ENCODE data around the gene NTM. TPM values are rescaled to one million over a fixed set of nuclear protein-coding genes. Genes with fewer than 3 reads are reported as not detected.

Gene NTM
- total RNA-seq, 1 experiment from 2014 or later = 16.4 TPM

GRCh38 chr11:131671320-131671719 lies 300.9 kb downstream of the NTM start:
- TF ChIP-seq ZNF281 (CRISPR knock-in tag; IDR thresholded peaks at IDR 0.05) (no peak), CTCF (IDR thresholded peaks at IDR 0.05) (no peak), NR2C2 (CRISPR knock-in tag; IDR thresholded peaks at IDR 0.05) (no peak), ZNF532 (CRISPR knock-in tag; IDR thresholded peaks at IDR 0.05; ENCODE audit: borderline replicate concordance) (no peak), CBFB (CRISPR knock-in tag; IDR thresholded peaks at IDR 0.05; ENCODE audit: low read depth) (no peak), IRF2 (CRISPR knock-in tag; IDR thresholded peaks at IDR 0.05; ENCODE audit: borderline replicate concordance, low read depth) (no peak), ZNF416 (CRISPR knock-in tag; IDR thresholded peaks at IDR 0.05) (no peak), CDX4 (CRISPR knock-in tag; IDR thresholded peaks at IDR 0.05; ENCODE audit: borderline replicate concordance) (no peak), ESRRA (CRISPR knock-in tag; IDR thresholded peaks at IDR 0.05; ENCODE audit: borderline replicate concordance) (no peak)
- Mint-ChIP-seq H3K27ac (no peak overlapping the region; the same call in 1 of the 2 replicates), H3K4me3 (no peak overlapping the region), H3K27me3 (ENCODE audit: low read depth) (no peaks in the 10 kb centered on the region; the same call in 1 of the 2 replicates), H3K36me3 (no peaks in the 10 kb centered on the region), H3K9me3 (no peaks in the 10 kb centered on the region), H3K4me1 (peaks cover 17% of the 10 kb centered on the region)
- ChIA-PET POLR2A (no interaction called here), CTCF (interaction anchor here (0.7 to 7.1 kb wide), 5 partner anchors 12 to 90 kb away, joined by 3 to 69 read pairs (median 3); no protein-coding TSS in a partner anchor)
- DNase-seq (ENCODE audit: low spot score) (no peak), ATAC-seq (no peak)

GRCh38 chr11:131671734-131672133 lies 301.3 kb downstream of the NTM start:
- Mint-ChIP-seq H3K27ac (no peak overlapping the region; the same call in 1 of the 2 replicates), H3K9me3 (no peaks in the 10 kb centered on the region), H3K4me3 (no peak overlapping the region), H3K27me3 (ENCODE audit: low read depth) (no peaks in the 10 kb centered on the region; the same call in 1 of the 2 replicates), H3K4me1 (peaks cover 17% of the 10 kb centered on the region), H3K36me3 (no peaks in the 10 kb centered on the region)
- ChIA-PET POLR2A (no interaction called here), CTCF (interaction anchor here (0.7 to 7.1 kb wide), 4 partner anchors 12 to 91 kb away, joined by 3 to 69 read pairs (median 36); no protein-coding TSS in a partner anchor)
- DNase-seq (ENCODE audit: low spot score) (peak; percentile 75), ATAC-seq (peak; percentile 83)
- TF ChIP-seq MAX (CRISPR knock-in tag; IDR thresholded peaks at IDR 0.05) = peak; percentile 84
- TF ChIP-seq OVOL2 (CRISPR knock-in tag; IDR thresholded peaks at IDR 0.05; ENCODE audit: borderline replicate concordance) = no peak
- no peak for TF ChIP-seq ZMAT4 (CRISPR knock-in tag; IDR thresholded peaks at IDR 0.05)
- no peak for TF ChIP-seq IRF1 (CRISPR knock-in tag; IDR thresholded peaks at IDR 0.05)
- no peak for TF ChIP-seq ZNF263 (CRISPR knock-in tag; IDR thresholded peaks at IDR 0.05; ENCODE audit: low read depth)
- peak; percentile 42 for TF ChIP-seq CTCF (IDR thresholded peaks at IDR 0.05)
- TF ChIP-seq TEAD1 (CRISPR knock-in tag; IDR thresholded peaks at IDR 0.05) = 0 out of 2 replicates have a peak, but pooled peaks have one; percentile 26
- no peak for TF ChIP-seq ZSCAN18 (CRISPR knock-in tag; IDR thresholded peaks at IDR 0.05)
